ENCODE measurements around the gene C9orf78. TPM values are rescaled to one million over a fixed set of nuclear protein-coding genes. Genes with fewer than 3 reads are reported as not detected.
A peak's percentile ranks its signal among the peaks of the same experiment; 100 is the strongest.

Gene C9orf78
- total RNA-seq, 1 donor from 2014 or later, result 32.9 TPM

- no peaks in the 10 kb centered on the region for H3K9me3 ChIP-seq (ENCODE audit: control insufficient read depth in 3 of 3, low read length in 3 of 3)
- no peak overlapping the region for H3K4me3 ChIP-seq (ENCODE audit: low read length in 3 of 3)
- peaks cover 30 to 38% (median 37%) of the 10 kb centered on the region in 3 donors for H3K36me3 ChIP-seq (ENCODE audit: control insufficient read depth in 3 of 3, insufficient read depth in 3 of 3, low read length in 3 of 3)
- no peaks in the 10 kb centered on the region for H3K27me3 ChIP-seq (ENCODE audit: control insufficient read depth in 3 of 3, insufficient read depth in 3 of 3, low read length in 3 of 3)
- H3K4me1 ChIP-seq (ENCODE audit: control insufficient read depth in 3 of 3, insufficient read depth in 3 of 3, low read length in 3 of 3), result peaks cover 5 to 9% (median 6%) of the 10 kb centered on the region in 3 donors
- no peak overlapping the region for H3K27ac ChIP-seq (ENCODE audit: low read depth, low read length)
- no peak overlapping the region for H3K9ac ChIP-seq (ENCODE audit: low read depth in 1 of 3, low read length in 3 of 3)
Measured at GRCh38 chr9:129826759-129827158, 8.3 kb downstream of the C9orf78 start.

GRCh38 chr9:129826344-129826743 lies 8.7 kb downstream of the C9orf78 start:
- Histone ChIP-seq H3K27me3 (ENCODE audit: control insufficient read depth in 3 of 3, insufficient read depth in 3 of 3, low read length in 3 of 3) (no peaks in the 10 kb centered on the region), H3K4me3 (ENCODE audit: low read length in 3 of 3) (no peak overlapping the region), H3K27ac (ENCODE audit: low read depth, low read length) (no peak overlapping the region), H3K9me3 (ENCODE audit: control insufficient read depth in 3 of 3, low read length in 3 of 3) (no peaks in the 10 kb centered on the region), H3K9ac (ENCODE audit: low read depth in 1 of 3, low read length in 3 of 3) (no peak overlapping the region), H3K36me3 (ENCODE audit: control insufficient read depth in 3 of 3, insufficient read depth in 3 of 3, low read length in 3 of 3) (peaks cover 28 to 36% (median 34%) of the 10 kb centered on the region in 3 donors), H3K4me1 (ENCODE audit: control insufficient read depth in 3 of 3, insufficient read depth in 3 of 3, low read length in 3 of 3) (peaks cover 5 to 9% (median 6%) of the 10 kb centered on the region in 3 donors)

GRCh38 chr9:129823935-129824601 lies 11.0 kb downstream of the C9orf78 start, which contains the start of gene TOR1A:
Gene TOR1A, minus strand, starts transcription at chr9:129824136. Its CDS starts 51 bp downstream, at chr9:129824085.
- Histone ChIP-seq H3K27ac (ENCODE audit: low read depth, low read length) (peak within 1 kb of the TSS; percentile 59), H3K36me3 (ENCODE audit: control insufficient read depth in 3 of 3, insufficient read depth in 3 of 3, low read length in 3 of 3) (peaks cover 21 to 30% (median 21%) of the 10 kb centered on the region in 3 donors), H3K9me3 (ENCODE audit: control insufficient read depth in 3 of 3, low read length in 3 of 3) (no peaks in the 10 kb centered on the region), H3K9ac (ENCODE audit: low read depth in 1 of 3, low read length in 3 of 3) (peak within 1 kb of the TSS; percentile 71 to 86 (median 72)), H3K27me3 (ENCODE audit: control insufficient read depth in 3 of 3, insufficient read depth in 3 of 3, low read length in 3 of 3) (no peaks in the 10 kb centered on the region), H3K4me1 (ENCODE audit: control insufficient read depth in 3 of 3, insufficient read depth in 3 of 3, low read length in 3 of 3) (peaks cover 5 to 9% (median 6%) of the 10 kb centered on the region in 3 donors), H3K4me3 (ENCODE audit: low read length in 3 of 3) (peak within 1 kb of the TSS; percentile 75 to 91 (median 91))

- H3K27ac ChIP-seq (ENCODE audit: low read depth, low read length), result peak overlapping the region; percentile 59
- peak overlapping the region; percentile 71 to 86 (median 72) for H3K9ac ChIP-seq (ENCODE audit: low read depth in 1 of 3, low read length in 3 of 3)
- no peaks in the 10 kb centered on the region for H3K27me3 ChIP-seq (ENCODE audit: control insufficient read depth in 3 of 3, insufficient read depth in 3 of 3, low read length in 3 of 3)
- peak overlapping the region; percentile 75 to 91 (median 91) for H3K4me3 ChIP-seq (ENCODE audit: low read length in 3 of 3)
- peaks cover 21 to 30% (median 21%) of the 10 kb centered on the region in 3 donors for H3K36me3 ChIP-seq (ENCODE audit: control insufficient read depth in 3 of 3, insufficient read depth in 3 of 3, low read length in 3 of 3)
- H3K9me3 ChIP-seq (ENCODE audit: control insufficient read depth in 3 of 3, low read length in 3 of 3), result no peaks in the 10 kb centered on the region
- H3K4me1 ChIP-seq (ENCODE audit: control insufficient read depth in 3 of 3, insufficient read depth in 3 of 3, low read length in 3 of 3), result peaks cover 5 to 9% (median 6%) of the 10 kb centered on the region in 3 donors
Measured at GRCh38 chr9:129823542-129823934, 11.5 kb downstream of the C9orf78 start.

DNA sequence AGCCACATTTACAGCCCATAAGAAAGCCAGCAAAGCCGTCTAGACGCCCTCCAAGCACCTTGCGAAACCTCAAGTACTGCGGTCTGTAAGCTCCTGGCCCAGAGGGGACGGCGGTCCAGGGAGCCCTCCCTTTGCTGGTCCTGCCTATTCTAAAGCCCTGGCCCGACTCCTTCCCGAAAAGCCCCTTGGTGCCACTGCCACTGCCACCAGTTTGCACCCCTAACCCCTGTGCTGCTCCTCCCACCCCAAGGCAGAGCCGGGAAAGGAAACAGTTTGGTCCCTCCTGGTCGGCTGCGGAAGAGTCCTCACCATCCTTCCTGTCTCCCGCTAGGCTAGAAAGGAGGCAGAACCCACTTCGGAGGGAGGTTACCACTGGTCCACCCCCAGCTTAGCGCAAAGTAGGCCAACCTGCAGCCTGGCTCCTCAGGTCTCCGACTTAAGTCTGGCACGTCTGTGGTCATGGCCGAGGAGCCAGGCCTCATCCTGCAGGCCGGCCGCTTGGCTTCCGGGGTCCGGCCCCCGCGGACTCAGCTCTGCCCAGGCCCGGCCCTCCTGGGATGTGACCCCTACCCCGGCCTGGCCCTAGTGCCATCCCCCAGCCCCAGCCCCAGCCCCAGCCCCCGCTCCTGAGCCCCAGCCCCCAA lies 12.1 kb downstream of the C9orf78 start:
- Histone ChIP-seq H3K9ac (ENCODE audit: low read depth in 1 of 3, low read length in 3 of 3) (peak overlapping the region; percentile 43 to 73 (median 58)), H3K4me1 (ENCODE audit: control insufficient read depth in 3 of 3, insufficient read depth in 3 of 3, low read length in 3 of 3) (peaks cover 5 to 9% (median 6%) of the 10 kb centered on the region in 3 donors), H3K27ac (ENCODE audit: low read depth, low read length) (no peak overlapping the region), H3K4me3 (ENCODE audit: low read length in 3 of 3) (peak overlapping the region; percentile 65 to 75 (median 73)), H3K9me3 (ENCODE audit: control insufficient read depth in 3 of 3, low read length in 3 of 3) (no peaks in the 10 kb centered on the region), H3K27me3 (ENCODE audit: control insufficient read depth in 3 of 3, insufficient read depth in 3 of 3, low read length in 3 of 3) (no peaks in the 10 kb centered on the region), H3K36me3 (ENCODE audit: control insufficient read depth in 3 of 3, insufficient read depth in 3 of 3, low read length in 3 of 3) (peaks cover 24 to 32% (median 24%) of the 10 kb centered on the region in 3 donors)

GRCh38 chr9:129816501-129817435 lies 18.3 kb downstream of the C9orf78 start:
- Histone ChIP-seq H3K9ac (ENCODE audit: low read depth in 1 of 3, low read length in 3 of 3) (no peak overlapping the region), H3K27me3 (ENCODE audit: control insufficient read depth in 3 of 3, insufficient read depth in 3 of 3, low read length in 3 of 3) (no peaks in the 10 kb centered on the region), H3K4me3 (ENCODE audit: low read length in 3 of 3) (no peak overlapping the region), H3K9me3 (ENCODE audit: control insufficient read depth in 3 of 3, low read length in 3 of 3) (no peaks in the 10 kb centered on the region), H3K36me3 (ENCODE audit: control insufficient read depth in 3 of 3, insufficient read depth in 3 of 3, low read length in 3 of 3) (peaks cover 57 to 68% (median 57%) of the 10 kb centered on the region in 3 donors), H3K27ac (ENCODE audit: low read depth, low read length) (no peak overlapping the region), H3K4me1 (ENCODE audit: control insufficient read depth in 3 of 3, insufficient read depth in 3 of 3, low read length in 3 of 3) (no peaks in the 10 kb centered on the region)

DNA sequence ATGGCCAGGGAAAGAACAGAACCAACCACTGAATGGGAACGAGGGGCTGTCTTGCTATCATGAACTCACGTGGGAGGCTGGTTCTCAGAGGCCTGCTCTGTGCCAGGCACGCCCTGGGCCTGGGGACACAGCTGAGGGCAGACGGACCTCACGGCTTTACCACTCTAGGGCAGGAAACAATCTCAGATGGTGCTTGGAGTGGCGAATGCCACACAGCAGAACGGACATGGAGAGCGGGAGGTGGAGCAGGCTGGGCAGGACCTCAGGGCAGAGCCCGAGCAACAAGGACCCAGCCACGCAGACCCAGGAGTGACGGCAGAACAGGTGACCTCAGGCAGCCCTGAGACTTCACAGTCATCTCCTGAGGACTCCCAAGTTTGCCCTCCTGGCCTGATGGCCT lies 19.8 kb downstream of the C9orf78 start:
- H3K36me3 ChIP-seq (ENCODE audit: control insufficient read depth in 3 of 3, insufficient read depth in 3 of 3, low read length in 3 of 3), result peaks cover 49 to 61% (median 59%) of the 10 kb centered on the region in 3 donors
- H3K27me3 ChIP-seq (ENCODE audit: control insufficient read depth in 3 of 3, insufficient read depth in 3 of 3, low read length in 3 of 3), result no peaks in the 10 kb centered on the region
- no peak overlapping the region for H3K27ac ChIP-seq (ENCODE audit: low read depth, low read length)
- H3K4me3 ChIP-seq (ENCODE audit: low read length in 3 of 3), result no peak overlapping the region
- no peaks in the 10 kb centered on the region for H3K9me3 ChIP-seq (ENCODE audit: control insufficient read depth in 3 of 3, low read length in 3 of 3)
- H3K9ac ChIP-seq (ENCODE audit: low read depth in 1 of 3, low read length in 3 of 3), result no peak overlapping the region
- no peaks in the 10 kb centered on the region for H3K4me1 ChIP-seq (ENCODE audit: control insufficient read depth in 3 of 3, insufficient read depth in 3 of 3, low read length in 3 of 3)

DNA sequence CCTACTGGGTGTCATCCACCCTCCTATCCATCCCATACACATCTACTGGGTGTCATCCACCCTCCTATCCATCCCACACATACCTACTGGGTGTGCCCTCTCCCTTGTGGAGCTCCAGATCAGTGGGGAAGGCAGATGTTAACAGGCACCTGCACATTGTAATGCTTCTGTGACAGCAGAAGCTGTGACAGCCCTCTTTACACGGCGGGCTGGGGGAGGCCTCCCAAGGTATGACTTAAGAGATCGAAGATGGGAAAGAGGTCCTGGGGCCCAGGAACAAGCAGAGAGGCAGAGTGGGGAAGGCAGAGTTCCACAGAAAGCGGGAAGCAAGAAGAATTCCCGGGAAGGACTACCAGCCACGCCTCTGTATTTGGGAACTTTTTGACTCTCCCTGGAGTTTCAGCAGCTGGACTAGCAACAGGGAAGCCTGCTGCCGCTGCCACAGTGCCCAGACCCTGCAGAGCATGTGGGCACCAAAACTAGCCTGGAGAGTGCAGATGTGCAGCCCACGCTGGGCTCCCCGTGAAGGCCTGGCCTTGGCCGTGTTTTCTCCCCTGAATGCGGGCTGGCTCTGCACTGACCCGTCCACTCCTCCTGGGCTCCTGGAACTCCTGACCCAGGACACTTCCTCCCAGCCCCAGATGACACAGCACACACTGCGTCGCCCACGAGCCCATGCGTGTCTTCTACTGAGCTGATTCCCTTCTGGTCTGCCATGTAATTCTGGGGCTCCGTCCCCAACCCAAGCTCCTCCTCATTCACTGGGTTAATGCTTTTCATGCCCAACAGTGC lies 20.4 kb downstream of the C9orf78 start:
- H3K27me3 ChIP-seq (ENCODE audit: control insufficient read depth in 3 of 3, insufficient read depth in 3 of 3, low read length in 3 of 3), result no peaks in the 10 kb centered on the region
- H3K27ac ChIP-seq (ENCODE audit: low read depth, low read length), result no peak overlapping the region
- no peak overlapping the region for H3K4me3 ChIP-seq (ENCODE audit: low read length in 3 of 3)
- H3K36me3 ChIP-seq (ENCODE audit: control insufficient read depth in 3 of 3, insufficient read depth in 3 of 3, low read length in 3 of 3), result peaks cover 55 to 67% (median 63%) of the 10 kb centered on the region in 3 donors
- H3K9ac ChIP-seq (ENCODE audit: low read depth in 1 of 3, low read length in 3 of 3), result no peak overlapping the region
- no peaks in the 10 kb centered on the region for H3K4me1 ChIP-seq (ENCODE audit: control insufficient read depth in 3 of 3, insufficient read depth in 3 of 3, low read length in 3 of 3)
- no peaks in the 10 kb centered on the region for H3K9me3 ChIP-seq (ENCODE audit: control insufficient read depth in 3 of 3, low read length in 3 of 3)

- Histone ChIP-seq H3K4me1 (ENCODE audit: control insufficient read depth in 3 of 3, insufficient read depth in 3 of 3, low read length in 3 of 3) (no peaks in the 10 kb centered on the region), H3K36me3 (ENCODE audit: control insufficient read depth in 3 of 3, insufficient read depth in 3 of 3, low read length in 3 of 3) (peaks cover 55 to 72% (median 70%) of the 10 kb centered on the region in 3 donors), H3K27me3 (ENCODE audit: control insufficient read depth in 3 of 3, insufficient read depth in 3 of 3, low read length in 3 of 3) (no peaks in the 10 kb centered on the region), H3K9me3 (ENCODE audit: control insufficient read depth in 3 of 3, low read length in 3 of 3) (no peaks in the 10 kb centered on the region), H3K27ac (ENCODE audit: low read depth, low read length) (no peak overlapping the region), H3K9ac (ENCODE audit: low read depth in 1 of 3, low read length in 3 of 3) (no peak overlapping the region), H3K4me3 (ENCODE audit: low read length in 3 of 3) (no peak overlapping the region)
Measured at GRCh38 chr9:129813661-129814060, 21.4 kb downstream of the C9orf78 start.
